Measurements from ENCODE around the gene RARRES1.

DNA sequence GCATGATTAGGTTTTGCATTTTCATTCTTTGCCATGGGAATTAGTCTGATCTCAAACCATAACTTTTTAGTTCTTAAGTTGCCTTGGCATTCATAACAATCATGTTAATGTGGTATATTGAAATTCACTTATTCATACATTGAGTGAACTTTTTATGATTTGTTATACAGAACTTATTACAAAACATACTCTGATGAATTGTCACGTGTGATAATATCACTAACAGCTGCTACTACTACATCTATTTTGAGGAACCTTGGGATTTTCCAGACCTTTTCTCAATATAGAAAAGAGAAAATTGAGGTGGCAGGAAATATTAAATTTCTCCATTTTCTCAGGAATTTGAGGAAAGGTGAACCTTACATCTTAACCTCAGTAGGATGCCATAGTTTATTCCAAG is 69.0 kb downstream of the RARRES1 start:
- no peak for TF ChIP-seq POLR2AphosphoS5 (IDR thresholded peaks at IDR 0.05; ENCODE audit: low read depth, low read length)
- TF ChIP-seq, protein P1, sequence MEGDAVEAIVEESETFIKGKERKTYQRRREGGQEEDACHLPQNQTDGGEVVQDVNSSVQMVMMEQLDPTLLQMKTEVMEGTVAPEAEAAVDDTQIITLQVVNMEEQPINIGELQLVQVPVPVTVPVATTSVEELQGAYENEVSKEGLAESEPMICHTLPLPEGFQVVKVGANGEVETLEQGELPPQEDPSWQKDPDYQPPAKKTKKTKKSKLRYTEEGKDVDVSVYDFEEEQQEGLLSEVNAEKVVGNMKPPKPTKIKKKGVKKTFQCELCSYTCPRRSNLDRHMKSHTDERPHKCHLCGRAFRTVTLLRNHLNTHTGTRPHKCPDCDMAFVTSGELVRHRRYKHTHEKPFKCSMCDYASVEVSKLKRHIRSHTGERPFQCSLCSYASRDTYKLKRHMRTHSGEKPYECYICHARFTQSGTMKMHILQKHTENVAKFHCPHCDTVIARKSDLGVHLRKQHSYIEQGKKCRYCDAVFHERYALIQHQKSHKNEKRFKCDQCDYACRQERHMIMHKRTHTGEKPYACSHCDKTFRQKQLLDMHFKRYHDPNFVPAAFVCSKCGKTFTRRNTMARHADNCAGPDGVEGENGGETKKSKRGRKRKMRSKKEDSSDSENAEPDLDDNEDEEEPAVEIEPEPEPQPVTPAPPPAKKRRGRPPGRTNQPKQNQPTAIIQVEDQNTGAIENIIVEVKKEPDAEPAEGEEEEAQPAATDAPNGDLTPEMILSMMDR (IDR thresholded peaks at IDR 0.05) = no peak
